ENCODE data around the gene GLG1. TPM values are rescaled to one million over a fixed set of nuclear protein-coding genes. Genes with fewer than 3 reads are reported as not detected.
"Not testable (repeated sequence)": the region's sequence is repeated elsewhere in the genome, so short reads cannot be mapped to it uniquely, and the experiment has no call there.

GLG1 gene
- total and polyA plus RNA-seq, 3 experiments from 2014 or later: 52.3 to 174 (median 56.7) TPM

DNA sequence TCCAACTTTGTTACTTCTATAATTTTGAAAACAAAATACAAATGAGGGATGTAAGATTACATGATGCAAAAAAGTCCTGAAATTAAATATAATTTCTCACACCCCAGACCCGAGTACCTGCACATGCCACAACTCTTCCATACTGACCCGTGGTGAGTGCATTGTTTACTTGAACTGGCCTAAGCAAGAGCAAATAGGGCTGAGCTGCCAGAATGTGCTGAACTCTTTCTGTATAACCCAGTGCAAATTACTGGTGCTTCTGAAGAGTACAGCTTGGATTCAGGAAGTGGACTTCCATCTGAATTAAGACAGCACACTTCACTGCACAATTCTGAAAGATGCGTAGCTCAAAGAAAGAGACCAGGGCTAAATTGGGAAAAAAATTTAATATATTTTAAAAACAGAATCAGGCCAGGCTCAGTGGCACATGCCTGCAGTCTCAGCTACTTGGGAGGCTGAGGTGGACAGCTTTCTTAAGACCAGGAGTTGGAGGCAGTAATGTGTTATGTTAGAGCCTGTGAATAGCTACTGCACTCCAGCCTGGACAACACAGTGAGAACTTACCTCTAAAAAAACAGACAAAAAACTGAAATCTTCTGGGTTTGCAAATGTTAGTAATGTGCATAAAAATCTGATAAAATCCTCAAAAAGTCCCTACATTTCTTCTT lies 63.9 kb downstream of the GLG1 start:
- POLR2A ChIA-PET; H3K4me1 ChIP-seq (ENCODE audit: insufficient read depth, low read length); H3K4me3 Mint-ChIP-seq; H3K36me3 ChIP-seq (ENCODE audit: insufficient read depth, low read length); DNase-seq; H3K4me3 ChIP-seq (ENCODE audit: low read length); CTCF ChIA-PET; H3K27ac ChIP-seq (ENCODE audit: low read depth, low read length); H3K36me3 Mint-ChIP-seq; H3K9me3 Mint-ChIP-seq; H3K27me3 Mint-ChIP-seq; H3K27me3 ChIP-seq (ENCODE audit: insufficient read depth, low read length, poor library complexity, severe bottlenecking); H3K9me3 ChIP-seq (ENCODE audit: low read length): not testable (repeated sequence)
- Mint-ChIP-seq H3K27ac (peak overlapping the region in 1 of 8 donors; percentile 11), H3K4me1 (peaks cover 24 to 41% (median 26%) of the 10 kb centered on the region in 3 donors)

DNA sequence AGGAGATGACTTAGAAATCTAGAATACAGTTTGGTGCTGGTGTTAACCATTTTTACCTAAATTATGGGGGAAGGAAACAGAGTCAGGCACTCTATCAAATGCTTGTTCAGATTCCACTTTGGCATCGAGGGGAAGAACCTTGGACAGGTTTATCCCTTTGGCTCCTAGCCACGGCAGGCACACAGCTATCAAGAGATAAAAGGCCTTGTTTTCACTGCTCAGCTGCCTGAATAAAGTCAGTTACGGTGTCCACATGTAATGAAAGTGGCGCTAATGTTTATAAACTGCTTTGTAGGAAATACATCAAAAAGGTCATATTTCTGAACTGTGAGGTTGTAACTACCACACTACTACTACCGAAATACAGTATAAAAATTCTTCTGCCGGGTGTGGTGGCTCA lies 66.3 kb downstream of the GLG1 start:
- H3K9me3 Mint-ChIP-seq; POLR2A ChIA-PET; H3K4me3 Mint-ChIP-seq; H3K27me3 ChIP-seq (ENCODE audit: insufficient read depth, low read length, poor library complexity, severe bottlenecking); DNase-seq; H3K4me1 ChIP-seq (ENCODE audit: insufficient read depth, low read length); H3K27ac Mint-ChIP-seq; H3K36me3 Mint-ChIP-seq; H3K27ac ChIP-seq (ENCODE audit: low read depth, low read length); H3K4me3 ChIP-seq (ENCODE audit: low read length); CTCF ChIA-PET; H3K27me3 Mint-ChIP-seq; H3K9me3 ChIP-seq (ENCODE audit: low read length); H3K36me3 ChIP-seq (ENCODE audit: insufficient read depth, low read length): not testable (repeated sequence)
- peaks cover 25 to 43% (median 27%) of the 10 kb centered on the region in 3 donors for H3K4me1 Mint-ChIP-seq

- H3K36me3 Mint-ChIP-seq; H3K9me3 ChIP-seq (ENCODE audit: low read length); DNase-seq: not testable (repeated sequence)
These were observed 68.1 kb downstream of the GLG1 start for GRCh38 chr16:74538801-74539200.

GRCh38 chr16:74537746-74538145 lies 69.2 kb downstream of the GLG1 start:
- DNase-seq; H3K4me3 ChIP-seq (ENCODE audit: low read length); H3K27ac Mint-ChIP-seq; H3K27ac ChIP-seq (ENCODE audit: low read depth, low read length); CTCF ChIA-PET; H3K27me3 Mint-ChIP-seq; H3K36me3 Mint-ChIP-seq; POLR2A ChIA-PET; H3K36me3 ChIP-seq (ENCODE audit: insufficient read depth, low read length); H3K9me3 ChIP-seq (ENCODE audit: low read length); H3K9me3 Mint-ChIP-seq; H3K4me3 Mint-ChIP-seq; H3K27me3 ChIP-seq (ENCODE audit: insufficient read depth, low read length, poor library complexity, severe bottlenecking); H3K4me1 ChIP-seq (ENCODE audit: insufficient read depth, low read length): not testable (repeated sequence)
- H3K4me1 Mint-ChIP-seq: peaks cover 25 to 43% (median 29%) of the 10 kb centered on the region in 3 donors

More at GRCh38 chr16:74538801-74539200, 68.1 kb downstream of the GLG1 start:
- H3K27ac ChIP-seq (ENCODE audit: low read depth, low read length); POLR2A ChIA-PET; H3K9me3 Mint-ChIP-seq; H3K27ac Mint-ChIP-seq; H3K27me3 ChIP-seq (ENCODE audit: insufficient read depth, low read length, poor library complexity, severe bottlenecking); H3K36me3 ChIP-seq (ENCODE audit: insufficient read depth, low read length); H3K4me1 ChIP-seq (ENCODE audit: insufficient read depth, low read length); H3K4me3 ChIP-seq (ENCODE audit: low read length); H3K4me3 Mint-ChIP-seq; H3K27me3 Mint-ChIP-seq; CTCF ChIA-PET: not testable (repeated sequence)
- peaks cover 26 to 46% (median 29%) of the 10 kb centered on the region in 3 donors for H3K4me1 Mint-ChIP-seq

- H3K27me3 Mint-ChIP-seq; CTCF ChIA-PET; H3K4me3 ChIP-seq (ENCODE audit: low read length); H3K9me3 ChIP-seq (ENCODE audit: low read length); H3K4me1 ChIP-seq (ENCODE audit: insufficient read depth, low read length); H3K4me3 Mint-ChIP-seq; H3K27me3 ChIP-seq (ENCODE audit: insufficient read depth, low read length, poor library complexity, severe bottlenecking); H3K27ac ChIP-seq (ENCODE audit: low read depth, low read length); H3K9me3 Mint-ChIP-seq; H3K36me3 ChIP-seq (ENCODE audit: insufficient read depth, low read length); DNase-seq; POLR2A ChIA-PET: not testable (repeated sequence)
- H3K36me3 Mint-ChIP-seq: peaks cover 0 to 21% (median 0%) of the 10 kb centered on the region in 3 donors
- peaks cover 24 to 35% (median 29%) of the 10 kb centered on the region in 3 donors for H3K4me1 Mint-ChIP-seq
- peak overlapping the region in 1 of 8 donors; percentile 50 for H3K27ac Mint-ChIP-seq
These were observed 72.3 kb downstream of the GLG1 start for GRCh38 chr16:74534650-74535049.

- DNase-seq: no peak
- H3K4me1 Mint-ChIP-seq: peaks cover 8 to 23% (median 13%) of the 10 kb centered on the region in 3 donors
- no peak overlapping the region for H3K4me3 Mint-ChIP-seq
- ChIA-PET POLR2A (no interaction called here), CTCF (no interaction called here)
- H3K27me3 Mint-ChIP-seq: no peaks in the 10 kb centered on the region
- H3K27ac Mint-ChIP-seq: peak overlapping the region in 2 of 8 donors; percentile 10 to 80
- H3K9me3 Mint-ChIP-seq: peaks cover 0 to 2% (median 0%) of the 10 kb centered on the region in 5 donors
- Histone ChIP-seq H3K9me3 (ENCODE audit: low read length) (no peaks in the 10 kb centered on the region), H3K36me3 (ENCODE audit: insufficient read depth, low read length) (peaks cover 7% of the 10 kb centered on the region), H3K27ac (ENCODE audit: low read depth, low read length) (no peak overlapping the region), H3K4me3 (ENCODE audit: low read length) (no peak overlapping the region), H3K27me3 (ENCODE audit: insufficient read depth, low read length, poor library complexity, severe bottlenecking) (no peaks in the 10 kb centered on the region), H3K4me1 (ENCODE audit: insufficient read depth, low read length) (no peaks in the 10 kb centered on the region)
- peaks cover 10 to 51% (median 13%) of the 10 kb centered on the region in 3 donors for H3K36me3 Mint-ChIP-seq
These were observed 82.0 kb downstream of the GLG1 start for GRCh38 chr16:74524926-74525325.

GRCh38 chr16:74524117-74524516 lies 82.8 kb downstream of the GLG1 start:
- Histone ChIP-seq H3K4me3 (ENCODE audit: low read length) (no peak overlapping the region), H3K9me3 (ENCODE audit: low read length) (no peaks in the 10 kb centered on the region), H3K27me3 (ENCODE audit: insufficient read depth, low read length, poor library complexity, severe bottlenecking) (no peaks in the 10 kb centered on the region), H3K27ac (ENCODE audit: low read depth, low read length) (no peak overlapping the region), H3K4me1 (ENCODE audit: insufficient read depth, low read length) (no peaks in the 10 kb centered on the region), H3K36me3 (ENCODE audit: insufficient read depth, low read length) (peaks cover 7% of the 10 kb centered on the region)
- Mint-ChIP-seq H3K27ac (peak overlapping the region in 1 of 8 donors; percentile 33), H3K27me3 (no peaks in the 10 kb centered on the region), H3K36me3 (peaks cover 15 to 54% (median 18%) of the 10 kb centered on the region in 3 donors), H3K4me3 (peak overlapping the region in 1 of 7 donors; percentile 36), H3K4me1 (peaks cover 8 to 23% (median 18%) of the 10 kb centered on the region in 3 donors), H3K9me3 (peaks cover 0 to 8% (median 0%) of the 10 kb centered on the region in 5 donors)
- DNase-seq: no peak
- ChIA-PET POLR2A (no interaction called here), CTCF (no interaction called here)

- H3K36me3 ChIP-seq (ENCODE audit: insufficient read depth, low read length); H3K27me3 Mint-ChIP-seq; H3K27ac Mint-ChIP-seq; CTCF ChIA-PET; H3K27me3 ChIP-seq (ENCODE audit: insufficient read depth, low read length, poor library complexity, severe bottlenecking); DNase-seq; H3K4me3 ChIP-seq (ENCODE audit: low read length); H3K4me1 ChIP-seq (ENCODE audit: insufficient read depth, low read length); H3K9me3 ChIP-seq (ENCODE audit: low read length); H3K9me3 Mint-ChIP-seq; POLR2A ChIA-PET; H3K27ac ChIP-seq (ENCODE audit: low read depth, low read length): not testable (repeated sequence)
- peak overlapping the region in 1 of 7 donors; percentile 36 for H3K4me3 Mint-ChIP-seq
- H3K36me3 Mint-ChIP-seq: peaks cover 15 to 53% (median 18%) of the 10 kb centered on the region in 3 donors
- peaks cover 8 to 24% (median 18%) of the 10 kb centered on the region in 3 donors for H3K4me1 Mint-ChIP-seq
These were observed 83.2 kb downstream of the GLG1 start for GRCh38 chr16:74523706-74524105.
